OCI-LY7 (cell line): ENCODE results near the gene UNC79.

ENCODE experiments used
- EZH2phosphoT487 ChIP-seq: fragments of 200-600 bp; sonication (generic); IDR thresholded peaks from 2 replicates; pipeline ENCODE4 v1.6.1; 2018; ENCODE audit warnings: low read depth, borderline replicate concordance, mild to moderate bottlenecking, mixed run types, antibody characterized with exemption, low read length, moderate library complexity, mixed read lengths
- TF ChIP-seq, protein P1 (sequence below): fragments of 200-600 bp; sonication (generic); conservative IDR thresholded peaks from 2 replicates; pipeline ENCODE4 v1.5.1; 2014; ENCODE audit warnings: mild to moderate bottlenecking, antibody characterized with exemption, low read length, moderate library complexity, mixed read lengths

DNA sequence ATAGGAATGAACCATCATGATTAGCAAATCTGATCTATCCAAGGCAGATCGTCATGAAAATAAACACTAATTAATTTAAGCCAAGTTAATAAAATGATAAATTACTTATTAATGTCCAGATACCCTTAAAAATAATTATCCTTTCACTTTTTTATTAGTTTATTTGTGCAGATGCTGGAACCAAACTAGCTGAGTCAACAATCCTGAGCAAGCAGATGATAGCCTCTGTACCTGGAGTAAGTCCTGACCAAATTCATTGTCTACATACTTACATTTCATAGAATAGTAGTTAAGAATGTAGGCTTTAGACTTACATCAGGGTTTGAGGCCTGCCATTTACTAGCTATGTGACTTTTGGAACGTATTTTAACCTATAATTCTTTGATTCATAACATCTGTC, 251.7 kb downstream of the UNC79 start:
- TF ChIP-seq, protein P1, sequence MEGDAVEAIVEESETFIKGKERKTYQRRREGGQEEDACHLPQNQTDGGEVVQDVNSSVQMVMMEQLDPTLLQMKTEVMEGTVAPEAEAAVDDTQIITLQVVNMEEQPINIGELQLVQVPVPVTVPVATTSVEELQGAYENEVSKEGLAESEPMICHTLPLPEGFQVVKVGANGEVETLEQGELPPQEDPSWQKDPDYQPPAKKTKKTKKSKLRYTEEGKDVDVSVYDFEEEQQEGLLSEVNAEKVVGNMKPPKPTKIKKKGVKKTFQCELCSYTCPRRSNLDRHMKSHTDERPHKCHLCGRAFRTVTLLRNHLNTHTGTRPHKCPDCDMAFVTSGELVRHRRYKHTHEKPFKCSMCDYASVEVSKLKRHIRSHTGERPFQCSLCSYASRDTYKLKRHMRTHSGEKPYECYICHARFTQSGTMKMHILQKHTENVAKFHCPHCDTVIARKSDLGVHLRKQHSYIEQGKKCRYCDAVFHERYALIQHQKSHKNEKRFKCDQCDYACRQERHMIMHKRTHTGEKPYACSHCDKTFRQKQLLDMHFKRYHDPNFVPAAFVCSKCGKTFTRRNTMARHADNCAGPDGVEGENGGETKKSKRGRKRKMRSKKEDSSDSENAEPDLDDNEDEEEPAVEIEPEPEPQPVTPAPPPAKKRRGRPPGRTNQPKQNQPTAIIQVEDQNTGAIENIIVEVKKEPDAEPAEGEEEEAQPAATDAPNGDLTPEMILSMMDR, result no peak
- TF ChIP-seq EZH2phosphoT487, result no peak
